A673 (cell line): ENCODE data around the gene SH3TC1.

Source experiments
- EZH2 ChIP-seq: fragments of 200-600 bp; sonication (generic); IDR thresholded peaks from 2 replicates; pipeline ENCODE4 v1.6.1; 2017; ENCODE audit warnings: borderline replicate concordance, low read depth, mild to moderate bottlenecking, mixed read lengths, antibody characterized with exemption, low read length; ENCODE audit not compliant: poor library complexity, severe bottlenecking
- TF ChIP-seq, protein P1 (sequence below): fragments of 300-800, 200-600 bp; sonication (generic); conservative IDR thresholded peaks from 2 replicates; pipeline ENCODE4 v1.5.1; 2017; ENCODE audit warnings: low read depth, mild to moderate bottlenecking, antibody characterized with exemption, low read length, moderate library complexity, mixed read lengths

GRCh38 chr4:8176547-8177399 lies 22.3 kb upstream of the SH3TC1 start:
- TF ChIP-seq, protein P1, sequence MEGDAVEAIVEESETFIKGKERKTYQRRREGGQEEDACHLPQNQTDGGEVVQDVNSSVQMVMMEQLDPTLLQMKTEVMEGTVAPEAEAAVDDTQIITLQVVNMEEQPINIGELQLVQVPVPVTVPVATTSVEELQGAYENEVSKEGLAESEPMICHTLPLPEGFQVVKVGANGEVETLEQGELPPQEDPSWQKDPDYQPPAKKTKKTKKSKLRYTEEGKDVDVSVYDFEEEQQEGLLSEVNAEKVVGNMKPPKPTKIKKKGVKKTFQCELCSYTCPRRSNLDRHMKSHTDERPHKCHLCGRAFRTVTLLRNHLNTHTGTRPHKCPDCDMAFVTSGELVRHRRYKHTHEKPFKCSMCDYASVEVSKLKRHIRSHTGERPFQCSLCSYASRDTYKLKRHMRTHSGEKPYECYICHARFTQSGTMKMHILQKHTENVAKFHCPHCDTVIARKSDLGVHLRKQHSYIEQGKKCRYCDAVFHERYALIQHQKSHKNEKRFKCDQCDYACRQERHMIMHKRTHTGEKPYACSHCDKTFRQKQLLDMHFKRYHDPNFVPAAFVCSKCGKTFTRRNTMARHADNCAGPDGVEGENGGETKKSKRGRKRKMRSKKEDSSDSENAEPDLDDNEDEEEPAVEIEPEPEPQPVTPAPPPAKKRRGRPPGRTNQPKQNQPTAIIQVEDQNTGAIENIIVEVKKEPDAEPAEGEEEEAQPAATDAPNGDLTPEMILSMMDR: peak; percentile 80
- TF ChIP-seq EZH2: no peak
